ENCODE data around the gene PDE8A. TPM values are rescaled to one million over a fixed set of nuclear protein-coding genes. Genes with fewer than 3 reads are reported as not detected.

Gene PDE8A
- total RNA-seq, 1 experiment from 2014 or later, result 65.9 TPM

DNA sequence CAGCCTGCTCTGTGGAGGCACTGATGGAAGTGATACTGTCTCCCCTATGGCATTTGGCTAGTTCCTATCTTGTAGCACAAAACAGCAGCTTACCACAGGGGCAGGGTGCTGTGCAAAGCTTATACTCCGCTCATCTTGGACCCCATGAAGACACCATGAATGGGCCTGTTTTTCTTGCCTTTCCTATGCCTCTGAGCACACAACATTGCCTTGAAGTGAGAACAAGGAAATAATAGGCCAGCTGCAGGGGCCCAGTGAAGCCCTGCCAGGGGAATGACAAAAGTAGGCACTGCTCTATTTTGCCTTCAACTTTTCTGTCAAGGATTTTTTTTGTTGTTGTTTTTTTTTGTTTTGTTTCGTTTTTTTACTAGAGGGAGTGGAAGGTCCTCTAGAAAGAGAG is 110.3 kb downstream of the PDE8A start:
- Mint-ChIP-seq H3K4me3 (ENCODE audit: low read depth, unreplicated experiment) (no peak overlapping the region), H3K27ac (ENCODE audit: unreplicated experiment) (no peak overlapping the region)
- CTCF ChIA-PET, result interaction anchor here (0.7 kb wide), 1 partner anchor 196 kb away, joined by 9 read pairs; no protein-coding TSS in a partner anchor

GRCh38 chr15:85094685-85095084 is 113.0 kb downstream of the PDE8A start:
- intact Hi-C loops (cut with micrococcal nuclease; ENCODE audit: unreplicated experiment), result loop anchor here (10.0 kb wide), 1 partner anchor 60 kb away; no protein-coding TSS in a partner anchor
- Mint-ChIP-seq H3K4me1 (ENCODE audit: low read depth, unreplicated experiment) (no peaks in the 10 kb centered on the region), H3K9me3 (ENCODE audit: low read depth, unreplicated experiment) (no peaks in the 10 kb centered on the region), H3K27me3 (ENCODE audit: unreplicated experiment) (no peaks in the 10 kb centered on the region), H3K4me3 (ENCODE audit: low read depth, unreplicated experiment) (no peak overlapping the region), H3K36me3 (ENCODE audit: insufficient read depth, unreplicated experiment) (peaks cover 16% of the 10 kb centered on the region), H3K27ac (ENCODE audit: unreplicated experiment) (no peak overlapping the region)
- TF ChIP-seq, protein P1, sequence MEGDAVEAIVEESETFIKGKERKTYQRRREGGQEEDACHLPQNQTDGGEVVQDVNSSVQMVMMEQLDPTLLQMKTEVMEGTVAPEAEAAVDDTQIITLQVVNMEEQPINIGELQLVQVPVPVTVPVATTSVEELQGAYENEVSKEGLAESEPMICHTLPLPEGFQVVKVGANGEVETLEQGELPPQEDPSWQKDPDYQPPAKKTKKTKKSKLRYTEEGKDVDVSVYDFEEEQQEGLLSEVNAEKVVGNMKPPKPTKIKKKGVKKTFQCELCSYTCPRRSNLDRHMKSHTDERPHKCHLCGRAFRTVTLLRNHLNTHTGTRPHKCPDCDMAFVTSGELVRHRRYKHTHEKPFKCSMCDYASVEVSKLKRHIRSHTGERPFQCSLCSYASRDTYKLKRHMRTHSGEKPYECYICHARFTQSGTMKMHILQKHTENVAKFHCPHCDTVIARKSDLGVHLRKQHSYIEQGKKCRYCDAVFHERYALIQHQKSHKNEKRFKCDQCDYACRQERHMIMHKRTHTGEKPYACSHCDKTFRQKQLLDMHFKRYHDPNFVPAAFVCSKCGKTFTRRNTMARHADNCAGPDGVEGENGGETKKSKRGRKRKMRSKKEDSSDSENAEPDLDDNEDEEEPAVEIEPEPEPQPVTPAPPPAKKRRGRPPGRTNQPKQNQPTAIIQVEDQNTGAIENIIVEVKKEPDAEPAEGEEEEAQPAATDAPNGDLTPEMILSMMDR (IDR thresholded peaks at IDR 0.05; ENCODE audit: unreplicated experiment), result no peak
- no peak for DNase-seq
- no TSS peak for BruUV-seq (replicated peaks)
- CTCF ChIA-PET, result interaction anchor here (1.2 kb wide), 1 partner anchor 14 kb away, joined by 3 read pairs; no protein-coding TSS in a partner anchor

More for the DNA sequence above, 110.3 kb downstream of the PDE8A start:
- intact Hi-C loops (cut with micrococcal nuclease; ENCODE audit: unreplicated experiment), result loop anchor here (10.0 kb wide), 1 partner anchor 63 kb away; no protein-coding TSS in a partner anchor
- no peak for DNase-seq
- TF ChIP-seq, protein P1 (IDR thresholded peaks at IDR 0.05; ENCODE audit: unreplicated experiment), result no peak
- Mint-ChIP-seq H3K4me1 (ENCODE audit: low read depth, unreplicated experiment) (no peaks in the 10 kb centered on the region), H3K9me3 (ENCODE audit: low read depth, unreplicated experiment) (no peaks in the 10 kb centered on the region), H3K27me3 (ENCODE audit: unreplicated experiment) (no peaks in the 10 kb centered on the region), H3K36me3 (ENCODE audit: insufficient read depth, unreplicated experiment) (peaks cover 21% of the 10 kb centered on the region)
- no TSS peak for BruUV-seq (replicated peaks)

DNA sequence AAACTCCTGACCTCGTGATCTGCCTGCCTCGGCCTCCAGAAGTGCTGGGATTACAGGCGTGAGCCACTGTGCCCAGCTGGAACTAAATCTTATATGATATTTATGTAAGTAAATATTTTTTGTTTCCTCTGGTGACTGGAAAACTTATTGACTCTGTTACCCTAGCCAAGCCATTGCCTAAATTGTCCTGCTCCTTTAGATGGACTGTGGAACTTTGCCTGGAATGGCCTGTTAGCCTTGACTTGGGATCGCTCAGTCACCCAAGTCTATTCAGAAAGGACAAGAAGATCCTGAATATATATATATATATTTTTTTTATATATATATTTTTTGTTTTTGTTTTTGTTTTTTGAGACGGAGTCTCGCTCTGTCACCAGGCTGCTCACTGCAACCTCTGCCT is 113.9 kb downstream of the PDE8A start:
- CTCF ChIA-PET, result no interaction called here
- H3K27me3 Mint-ChIP-seq (ENCODE audit: unreplicated experiment), result no peaks in the 10 kb centered on the region
- TF ChIP-seq, protein P1 (IDR thresholded peaks at IDR 0.05; ENCODE audit: unreplicated experiment), result no peak
- H3K27ac Mint-ChIP-seq (ENCODE audit: unreplicated experiment), result no peak overlapping the region
- BruUV-seq (replicated peaks), result no TSS peak
- H3K36me3 Mint-ChIP-seq (ENCODE audit: insufficient read depth, unreplicated experiment), result peaks cover 12% of the 10 kb centered on the region
- no peak for DNase-seq
- no peaks in the 10 kb centered on the region for H3K4me1 Mint-ChIP-seq (ENCODE audit: low read depth, unreplicated experiment)
- intact Hi-C loops (cut with micrococcal nuclease; ENCODE audit: unreplicated experiment), result loop anchor here (10.0 kb wide), 1 partner anchor 59 kb away; no protein-coding TSS in a partner anchor
- H3K4me3 Mint-ChIP-seq (ENCODE audit: low read depth, unreplicated experiment), result no peak overlapping the region
- H3K9me3 Mint-ChIP-seq (ENCODE audit: low read depth, unreplicated experiment), result no peaks in the 10 kb centered on the region

DNA sequence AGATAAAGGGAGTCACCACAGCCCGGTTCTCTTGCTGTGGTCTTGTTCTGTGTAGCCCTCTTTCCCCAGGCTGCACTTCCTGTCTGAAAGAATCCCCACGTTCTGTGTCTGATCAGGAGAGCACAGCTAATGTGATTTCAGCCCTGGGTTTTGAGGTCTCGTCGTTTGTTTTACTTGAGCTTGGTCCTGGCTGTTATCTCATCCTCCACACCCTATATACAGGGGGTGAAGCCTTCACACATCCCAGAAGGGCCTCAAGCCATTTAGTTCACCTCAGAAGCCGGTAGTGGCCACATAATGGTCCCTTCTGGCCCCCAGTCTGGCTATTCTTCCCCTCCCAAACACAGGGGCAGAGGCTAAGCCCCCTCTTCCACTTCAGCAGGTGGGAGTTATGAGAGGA is 115.6 kb downstream of the PDE8A start:
- H3K4me3 Mint-ChIP-seq (ENCODE audit: low read depth, unreplicated experiment), result no peak overlapping the region
- CTCF ChIA-PET, result interaction anchor here (0.5 kb wide), 1 partner anchor 61 kb away, joined by 12 read pairs; no protein-coding TSS in a partner anchor
- H3K4me1 Mint-ChIP-seq (ENCODE audit: low read depth, unreplicated experiment), result no peaks in the 10 kb centered on the region
- TF ChIP-seq, protein P1 (IDR thresholded peaks at IDR 0.05; ENCODE audit: unreplicated experiment), result no peak
- no TSS peak for BruUV-seq (replicated peaks)
- H3K27me3 Mint-ChIP-seq (ENCODE audit: unreplicated experiment), result no peaks in the 10 kb centered on the region
- intact Hi-C loops (cut with micrococcal nuclease; ENCODE audit: unreplicated experiment), result loop anchor here (10.0 kb wide), 1 partner anchor 58 kb away; no protein-coding TSS in a partner anchor
- H3K36me3 Mint-ChIP-seq (ENCODE audit: insufficient read depth, unreplicated experiment), result peaks cover 6% of the 10 kb centered on the region
- H3K27ac Mint-ChIP-seq (ENCODE audit: unreplicated experiment), result no peak overlapping the region
- no peaks in the 10 kb centered on the region for H3K9me3 Mint-ChIP-seq (ENCODE audit: low read depth, unreplicated experiment)
- DNase-seq, result no peak

Measured in Calu3 (cell line).